Lower leg skin (tissue), 4 donors: ENCODE data around the gene TTC9C. TPM values are rescaled to one million over a fixed set of nuclear protein-coding genes. Genes with fewer than 3 reads are reported as not detected.

Source experiments
- DNase-seq, 2 donors: peaks; one replicate each; pipeline ENCODE4 v3.0.0-alpha.2; 2019; ENCODE audit warnings: low spot score in 2 of 2
- H3K4me3 ChIP-seq: fragments of 200-600 bp; sonication (generic); 2 replicates; pipeline ENCODE4 v1.5.1; 2017; ENCODE audit warnings: mild to moderate bottlenecking, low read depth; ENCODE audit not compliant: poor library complexity, severe bottlenecking
- CTCF ChIP-seq, 3 donors: fragments of 450-650 bp; IDR thresholded peaks; one replicate each; pipeline ENCODE4 v1.5.1; 2016; ENCODE audit warnings: antibody characterized with exemption in 3 of 3, mild to moderate bottlenecking in 3 of 3, moderate library complexity in 2 of 3
- POLR2A ChIP-seq, 2 donors: fragments of 450-650 bp; IDR thresholded peaks; one replicate each; pipeline ENCODE4 v1.6.1; 2016 to 2017; ENCODE audit warnings: antibody characterized with exemption in 2 of 2, mild to moderate bottlenecking in 1 of 2, moderate library complexity in 1 of 2
- WGBS, 2 donors: methylation state at CpG; one replicate each; pipeline ENCODE4 v1.1.5; 2018; 5-methylcytosine and 5-hydroxymethylcytosine counted together
- intact Hi-C: fragments of 100-400 bp; cut with DNase I; formaldehyde crosslinking; loops from one replicate; pipeline ENCODE4 v1.15.0; 2023; ENCODE audit warnings: low total_unique reads
- total RNA-seq, 4 donors: library from RNA; depleted of rRNA; stranded (reverse); fragments of >200 nt; gene quantifications; one replicate each; pipeline ENCODE4 v1.1.0, GENCODE V29; 2016

The TTC9C gene
- total RNA-seq, 4 donors from 2014 or later, result 23.7 to 44.7 (median 33.9) TPM

GRCh38 chr11:62708793-62709192, 19.5 kb upstream of the TTC9C start:
- intact Hi-C loops, result loop anchor here (10.0 kb wide), 1 partner anchor 324 kb away; no protein-coding TSS in a partner anchor
- 0 to 2% methylated on average over 7 of the region's 7 CpGs for WGBS, 2 donors
- TF ChIP-seq POLR2A (IDR thresholded peaks at IDR 0.05) (no peak), CTCF (IDR thresholded peaks at IDR 0.05) (no peak)
- peak overlapping the region; percentile 28 for H3K4me3 ChIP-seq
- DNase-seq, result peak in 1 of 2 donors; percentile 39

GRCh38 chr11:62709247-62710000, 18.9 kb upstream of the TTC9C start:
- 0 to 2% methylated on average over 47 of the region's 47 CpGs for WGBS, 2 donors
- intact Hi-C loops, result loop anchor here (10.0 kb wide), 1 partner anchor 325 kb away; no protein-coding TSS in a partner anchor
- DNase-seq, result peak; percentile 99
- no peak for TF ChIP-seq POLR2A (IDR thresholded peaks at IDR 0.05)
- no peak for TF ChIP-seq CTCF (IDR thresholded peaks at IDR 0.05)
- H3K4me3 ChIP-seq, result peak overlapping the region; percentile 28

DNA sequence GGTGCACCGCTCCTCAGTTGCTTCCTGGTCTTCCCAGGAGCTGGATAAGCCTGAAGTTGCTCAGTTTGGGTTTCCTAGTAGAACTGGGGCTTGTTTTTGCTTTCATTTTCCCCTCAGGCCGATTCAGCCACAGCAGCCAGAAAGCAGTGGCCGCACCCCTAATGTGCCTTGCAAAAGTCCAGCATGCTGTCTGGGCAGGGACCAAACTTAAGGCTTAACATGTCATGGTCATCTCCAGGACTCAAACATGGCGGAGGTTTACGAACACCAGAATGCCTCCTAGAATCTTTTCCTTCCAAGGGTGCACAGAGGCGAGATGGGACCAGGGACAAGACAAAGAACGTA, 18.3 kb upstream of the TTC9C start:
- peak overlapping the region; percentile 28 for H3K4me3 ChIP-seq
- 56 to 59% methylated on average over 7 of the region's 7 CpGs for WGBS, 2 donors
- TF ChIP-seq POLR2A (IDR thresholded peaks at IDR 0.05) (no peak), CTCF (IDR thresholded peaks at IDR 0.05) (no peak)
- DNase-seq, result no peak
- intact Hi-C loops, result no loop called here

GRCh38 chr11:62712276-62712812, 15.9 kb upstream of the TTC9C start:
- intact Hi-C loops, result no loop called here
- H3K4me3 ChIP-seq, result no peak overlapping the region
- DNase-seq, result no peak
- WGBS, 2 donors, result 78 to 80% methylated on average over 6 of the region's 6 CpGs
- TF ChIP-seq CTCF (IDR thresholded peaks at IDR 0.05), result no peak
- TF ChIP-seq POLR2A (IDR thresholded peaks at IDR 0.05), result no peak

DNA sequence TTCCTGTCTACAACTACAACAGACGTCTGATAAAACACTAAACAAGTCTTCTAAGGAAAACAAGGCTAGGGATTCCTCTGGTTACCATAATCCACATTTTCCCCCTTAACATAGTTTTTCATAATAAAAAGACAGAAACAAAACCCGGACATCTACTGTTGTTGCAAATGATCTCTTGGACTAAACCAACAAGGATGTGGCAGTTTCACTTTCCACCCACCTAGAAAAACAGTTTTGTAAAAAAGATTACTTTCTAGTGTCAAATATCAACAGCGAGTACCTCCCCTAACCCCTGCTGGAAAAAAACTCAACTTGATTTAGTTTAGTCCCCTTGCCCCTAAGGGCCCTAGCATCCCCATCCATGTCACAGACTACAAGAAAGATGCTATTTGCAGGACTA, 15.4 kb upstream of the TTC9C start:
- TF ChIP-seq CTCF (IDR thresholded peaks at IDR 0.05) (no peak), POLR2A (IDR thresholded peaks at IDR 0.05) (no peak)
- DNase-seq, result no peak
- intact Hi-C loops, result no loop called here
- no peak overlapping the region for H3K4me3 ChIP-seq
- WGBS, 2 donors, result 68 to 71% methylated on average over 3 of the region's 3 CpGs
